Hematopoietic multipotent progenitor cell treated with erythropoietin and hydrocortisone succinate and interleukin-3 and kit ligand, for 6 days (in vitro differentiated cells): Measurements from ENCODE around the gene AHCY.
"Not testable (repeated sequence)": the region's sequence is repeated elsewhere in the genome, so short reads cannot be mapped to it uniquely, and the experiment has no call there.

ENCODE experiments used
- DNase-seq: peaks from one replicate; pipeline ENCODE4 v3.0.0-alpha.2; 2015

AHCY gene

GRCh38 chr20:34322267-34323105 is 19.3 kb upstream of the AHCY start:
- DNase-seq, result no peak

GRCh38 chr20:34320861-34321260 is 17.7 kb upstream of the AHCY start:
- DNase-seq, result no peak

- no peak for DNase-seq
Measured at GRCh38 chr20:34318609-34319443, 15.7 kb upstream of the AHCY start.

GRCh38 chr20:34316196-34316814 is 13.2 kb upstream of the AHCY start:
- DNase-seq, result no peak

- DNase-seq, result no peak
Measured at GRCh38 chr20:34315236-34315635, 12.1 kb upstream of the AHCY start.

GRCh38 chr20:34312544-34313217 is 9.5 kb upstream of the AHCY start:
- peak; percentile 96 for DNase-seq

- peak; percentile 17 for DNase-seq
Measured at GRCh38 chr20:34312024-34312460, 8.9 kb upstream of the AHCY start.

- no peak for DNase-seq
Measured at GRCh38 chr20:34311118-34312023, 8.2 kb upstream of the AHCY start.

GRCh38 chr20:34310481-34311117 is 7.4 kb upstream of the AHCY start:
- no peak for DNase-seq

- DNase-seq, result no peak
Measured at GRCh38 chr20:34309691-34310090, 6.5 kb upstream of the AHCY start.

GRCh38 chr20:34305333-34306230 is 2.4 kb upstream of the AHCY start:
- no peak for DNase-seq

- DNase-seq, result peak; percentile 33
Measured at GRCh38 chr20:34302312-34302722, 838 bp downstream of the AHCY start.

- DNase-seq, result peak; percentile 38
Measured at GRCh38 chr20:34301587-34302311, 1.4 kb downstream of the AHCY start.

GRCh38 chr20:34300809-34301586 is 2.2 kb downstream of the AHCY start:
- DNase-seq, result peak; percentile 48

- DNase-seq, result no peak
Measured at GRCh38 chr20:34300256-34300806, 2.8 kb downstream of the AHCY start.

GRCh38 chr20:34299556-34300255 is 3.4 kb downstream of the AHCY start:
- DNase-seq, result no peak

- not testable (repeated sequence) for DNase-seq
Measured at GRCh38 chr20:34298294-34298784, 4.8 kb downstream of the AHCY start.
